ENCODE data around the gene DDIT3.

GRCh38 chr12:57476162-57476992 lies 43.9 kb downstream of the DDIT3 start:
- TF ChIP-seq CTCF (IDR thresholded peaks at IDR 0.05; ENCODE audit: low read depth, low read length, poor library complexity, severe bottlenecking) (peak; percentile 79), EZH2phosphoT487 (IDR thresholded peaks at IDR 0.05; ENCODE audit: borderline replicate concordance, low read length) (no peak)

All from DOHH2 (cell line).